Measurements from ENCODE around the gene TMEM178B.

DNA sequence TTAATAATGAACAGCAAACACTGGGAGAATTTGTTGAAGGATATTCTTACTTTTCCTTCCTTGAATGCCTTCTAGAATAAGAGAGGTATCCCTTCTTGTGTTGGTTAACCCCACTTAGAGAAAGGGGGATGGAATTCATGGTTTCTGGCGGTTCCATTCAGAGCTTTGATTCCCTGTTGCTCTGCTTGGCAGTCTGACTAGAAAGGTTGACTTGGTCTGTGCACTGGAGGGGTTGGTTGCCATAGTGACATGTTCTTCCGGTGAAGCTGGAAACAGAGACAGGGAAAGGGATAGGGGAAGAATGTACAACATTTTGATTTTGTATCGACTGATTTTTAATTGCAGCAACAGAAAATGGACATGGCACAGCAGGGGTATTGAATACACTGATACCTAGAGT is 2.5 kb downstream of the TMEM178B start:
- TF ChIP-seq, protein P1, sequence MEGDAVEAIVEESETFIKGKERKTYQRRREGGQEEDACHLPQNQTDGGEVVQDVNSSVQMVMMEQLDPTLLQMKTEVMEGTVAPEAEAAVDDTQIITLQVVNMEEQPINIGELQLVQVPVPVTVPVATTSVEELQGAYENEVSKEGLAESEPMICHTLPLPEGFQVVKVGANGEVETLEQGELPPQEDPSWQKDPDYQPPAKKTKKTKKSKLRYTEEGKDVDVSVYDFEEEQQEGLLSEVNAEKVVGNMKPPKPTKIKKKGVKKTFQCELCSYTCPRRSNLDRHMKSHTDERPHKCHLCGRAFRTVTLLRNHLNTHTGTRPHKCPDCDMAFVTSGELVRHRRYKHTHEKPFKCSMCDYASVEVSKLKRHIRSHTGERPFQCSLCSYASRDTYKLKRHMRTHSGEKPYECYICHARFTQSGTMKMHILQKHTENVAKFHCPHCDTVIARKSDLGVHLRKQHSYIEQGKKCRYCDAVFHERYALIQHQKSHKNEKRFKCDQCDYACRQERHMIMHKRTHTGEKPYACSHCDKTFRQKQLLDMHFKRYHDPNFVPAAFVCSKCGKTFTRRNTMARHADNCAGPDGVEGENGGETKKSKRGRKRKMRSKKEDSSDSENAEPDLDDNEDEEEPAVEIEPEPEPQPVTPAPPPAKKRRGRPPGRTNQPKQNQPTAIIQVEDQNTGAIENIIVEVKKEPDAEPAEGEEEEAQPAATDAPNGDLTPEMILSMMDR (IDR thresholded peaks at IDR 0.05): no peak
- TF ChIP-seq POLR2A (IDR thresholded peaks at IDR 0.05): no peak

Data from right lobe of liver (tissue), 4 donors.